ENCODE results near the gene RGSL1. TPM values are rescaled to one million over a fixed set of nuclear protein-coding genes. Genes with fewer than 3 reads are reported as not detected.

RGSL1 gene
- total and polyA plus RNA-seq, 2 of the 8 experiments (the other 6 are each of a cell fraction or from before 2014, with no cell fraction given) = not detected

- H3K27me3 ChIP-seq (replicated peaks in 1 of 4; ENCODE audit: control insufficient read depth in 3 of 4, extremely low read depth in 1 of 4, insufficient read depth in 3 of 4, low read length in 3 of 4) = no peaks in the 10 kb centered on the region
- CTCF ChIA-PET (ENCODE audit: partially characterized antibody) = interaction anchor here (1.0 to 1.9 kb wide), 3 partner anchors 107 to 295 kb away, joined by 3 to 5 read pairs (median 4); no protein-coding TSS in a partner anchor
- WGBS, 2 experiments (ENCODE audit: extremely low coverage in 1 of 2, insufficient coverage in 1 of 2, insufficient read length in 1 of 2, insufficient replicate concordance in 2 of 2, low coverage in 1 of 2, low lambda C conversion rate in 2 of 2, missing lambda C conversion rate in 1 of 2) = 92% methylated on average over 1 of the region's 1 CpG; no CpG with 5 or more reads in 1 of the 2 experiments
- no peak for TF ChIP-seq RFX5 (IDR thresholded peaks at IDR 0.05; ENCODE audit: borderline replicate concordance, low read depth, low read length)
- TF ChIP-seq EZH2 (IDR thresholded peaks at IDR 0.05; ENCODE audit: low read depth, low read length, severe bottlenecking) = no peak
- no peak for TF ChIP-seq BCL11A (IDR thresholded peaks at IDR 0.05; ENCODE audit: low read depth in 2 of 2, low read length in 2 of 2)
- no peak for TF ChIP-seq YY1 (IDR thresholded peaks at IDR 0.05; ENCODE audit: low read depth, low read length)
- no peak for TF ChIP-seq CREB1 (IDR thresholded peaks at IDR 0.05)
- TF ChIP-seq SIN3A (conservative IDR thresholded peaks at IDR 0.05 in 1 of 2, IDR thresholded peaks at IDR 0.05 in 1 of 2; ENCODE audit: low read depth in 1 of 2, low read length in 2 of 2) = no peak
- TF ChIP-seq NANOG (IDR thresholded peaks at IDR 0.05; ENCODE audit: insufficient read depth, low read depth, low read length, poor library complexity, severe bottlenecking) = no peak
- no peak for TF ChIP-seq GTF2F1 (IDR thresholded peaks at IDR 0.05; ENCODE audit: borderline replicate concordance, low read depth, low read length)
- no peak for TF ChIP-seq RBBP5 (IDR thresholded peaks at IDR 0.05; ENCODE audit: borderline replicate concordance, low read depth, low read length)
- no peak for TF ChIP-seq RAD21 (IDR thresholded peaks at IDR 0.05 in 1 of 2, conservative IDR thresholded peaks at IDR 0.05 in 1 of 2; ENCODE audit: low read depth in 2 of 2, low read length in 2 of 2)
- TF ChIP-seq CTCF (IDR thresholded peaks at IDR 0.05; ENCODE audit: control extremely low read depth in 1 of 3, insufficient read depth in 1 of 3, low read depth in 1 of 3, low read length in 3 of 3) = no peak
Observed at GRCh38 chr1:182488803-182489202, 38.9 kb downstream of the RGSL1 start.

More at GRCh38 chr1:182488803-182489202, 38.9 kb downstream of the RGSL1 start:
- H3K36me3 ChIP-seq (ENCODE audit: control insufficient read depth in 2 of 4, insufficient read depth in 4 of 4, low read length in 3 of 4) = no peaks in the 10 kb centered on the region
- H3K18ac ChIP-seq (ENCODE audit: extremely low read depth, low read length) = no peak overlapping the region
- H3K14ac ChIP-seq (ENCODE audit: insufficient read length) = no peak overlapping the region
- no peaks in the 10 kb centered on the region for H3K23me2 ChIP-seq (ENCODE audit: low read depth, low read length)
- DNase-seq (ENCODE audit: low read depth in 1 of 2, low spot score in 2 of 2) = no peak
- H3K9me3 ChIP-seq (ENCODE audit: insufficient read depth in 2 of 2, low read depth in 1 of 2, low read length in 1 of 2) = no peaks in the 10 kb centered on the region
- H3K79me2 ChIP-seq (ENCODE audit: control insufficient read depth in 1 of 2, insufficient read depth in 2 of 2, low read length in 2 of 2) = no peaks in the 10 kb centered on the region
- no peak overlapping the region for H4K5ac ChIP-seq (ENCODE audit: insufficient read length, low read depth, low read length)
- H2BK5ac ChIP-seq (ENCODE audit: low read depth, low read length) = no peak overlapping the region
- no peak overlapping the region for H3K23ac ChIP-seq (ENCODE audit: insufficient read length)
- H2BK120ac ChIP-seq (replicated peaks; ENCODE audit: low read depth, low read length) = no peak overlapping the region
- H3K56ac ChIP-seq (replicated peaks; ENCODE audit: insufficient read length, low read depth, low read length) = no peak overlapping the region
- POLR2A ChIA-PET (ENCODE audit: partially characterized antibody) = no interaction called here
- H2AK5ac ChIP-seq (ENCODE audit: low read depth, low read length) = no peak overlapping the region
- H3K9ac ChIP-seq (replicated peaks in 1 of 4; ENCODE audit: extremely low read depth in 1 of 4, low read depth in 3 of 4, low read length in 3 of 4) = no peak overlapping the region
- no peak overlapping the region for H4K8ac ChIP-seq (ENCODE audit: extremely low read depth, insufficient read depth, low read length)
- H2BK15ac ChIP-seq (ENCODE audit: low read length) = no peak overlapping the region
- FAIRE-seq = no peak
- H2BK12ac ChIP-seq (ENCODE audit: low read depth, low read length) = no peak overlapping the region
- peaks cover 0 to 3% (median 1%) of the 10 kb centered on the region in 4 experiments; a peak in 3 of 7 replicates for H3K4me1 ChIP-seq (replicated peaks in 1 of 4; ENCODE audit: control insufficient read depth in 3 of 4, insufficient read depth in 4 of 4, low read length in 3 of 4)
- H4K91ac ChIP-seq (replicated peaks; ENCODE audit: insufficient read length, low read length) = no peak overlapping the region
- no peak overlapping the region for H3K4me3 ChIP-seq (ENCODE audit: extremely low read depth in 1 of 4, insufficient read depth in 2 of 4, low read depth in 3 of 4, low read length in 4 of 4)
- H2AFZ ChIP-seq (ENCODE audit: low read length) = no peak overlapping the region
- no peaks in the 10 kb centered on the region for H3K79me1 ChIP-seq (ENCODE audit: low read depth, low read length)
- H3K4me2 ChIP-seq (ENCODE audit: insufficient read depth in 1 of 2, low read depth in 2 of 2, low read length in 2 of 2) = no peak overlapping the region
- no peak overlapping the region for H3K27ac ChIP-seq (ENCODE audit: low read depth, low read length)
- no peak overlapping the region for H2BK20ac ChIP-seq (ENCODE audit: low read length)
- no peaks in the 10 kb centered on the region for H4K20me1 ChIP-seq (replicated peaks in 1 of 2; ENCODE audit: control insufficient read depth in 1 of 2, insufficient read depth in 2 of 2, low read length in 2 of 2)
- H3K4ac ChIP-seq (replicated peaks; ENCODE audit: insufficient read length, low read depth, low read length) = no peak overlapping the region

All from H1 (cell line).